HCT116 (cell line): ENCODE results near the gene ZBTB37. TPM values are rescaled to one million over a fixed set of nuclear protein-coding genes. Genes with fewer than 3 reads are reported as not detected.

ENCODE experiments used
- ATAC-seq: fragments of 200-7000 bp; cut with Tn5 transposase; 2 replicates; pipeline ENCODE4 v1.9.1; 2020; ENCODE audit warnings: mild to moderate bottlenecking, moderate library complexity
- BruUV-seq: library from RNA; stranded (reverse); fragments of 400-500 nt; replicated peaks from 2 replicates; lab custom pipeline; 2021; lab: Mats Ljungman, UMichigan
- CTCF ChIA-PET: fragments of 300-600 bp; sonication (Branson Sonifier 250); formaldehyde crosslinking; loops from one replicate; lab custom pipeline; 2021; ENCODE audit warnings: antibody characterized with exemption; lab: Charles Lee
- POLR2A ChIA-PET: fragments of 300-600, 350-600 bp; sonication (Branson Sonifier 250); formaldehyde crosslinking; loops from one replicate; lab custom pipeline; 2021; ENCODE audit warnings: antibody characterized with exemption; lab: Charles Lee
- RAD21 ChIA-PET, 2 experiments: fragments of 300-600 bp; sonication (Branson Sonifier 250); formaldehyde crosslinking; loops; one replicate each; lab custom pipeline; 2023; ENCODE audit warnings: low total read pairs in 2 of 2; ENCODE audit not compliant: uncharacterized antibody in 2 of 2, unreplicated experiment in 2 of 2, low non-redundant PET in 1 of 2; lab: Charles Lee
- DNase-seq: peaks from one replicate; pipeline ENCODE4 v3.0.0-alpha.2; 2010; ENCODE audit warnings: low read depth, low spot score
- H2AFZ ChIP-seq: fragments of 200-600 bp; shearing (Covaris generic), sonication (generic); 2 replicates; pipeline ENCODE4 v1.6.1; 2017; ENCODE audit warnings: low read depth, mixed run types, mixed read lengths, antibody characterized with exemption, low read length; ENCODE audit not compliant: poor library complexity, severe bottlenecking
- H3K27ac ChIP-seq: 2 replicates; pipeline ENCODE4 v1.5.1; 2012; ENCODE audit warnings: low read depth, low read length
- H3K27me3 ChIP-seq: fragments of 200-600 bp; sonication (generic); 2 replicates; pipeline ENCODE4 v1.6.1; 2016; ENCODE audit warnings: mixed run types, low read length, mixed read lengths; ENCODE audit not compliant: insufficient read depth
- H3K36me3 ChIP-seq, 2 experiments: fragments of 200-500 bp in 1 of 2; fragments of 200-600 bp in 1 of 2; sonication (Bioruptor generic) in 1 of 2; sonication (generic) in 1 of 2; 2 replicates each; pipeline versions ENCODE4 v1.5.1 to v1.6.1; 2014 to 2016; ENCODE audit warnings: low read length in 2 of 2, inconsistent platforms in 1 of 2, mixed read lengths in 1 of 2, mixed run types in 1 of 2; ENCODE audit not compliant: insufficient read depth in 2 of 2, control insufficient read depth in 1 of 2
- H3K4me1 ChIP-seq, 2 experiments: fragments of 200-600 bp in 1 of 2; sonication (generic) in 1 of 2; 2 replicates each; pipeline versions ENCODE4 v1.5.1 to v1.6.1; 2012 to 2017; ENCODE audit warnings: low read length in 2 of 2, inconsistent platforms in 1 of 2, mild to moderate bottlenecking in 1 of 2, mixed read lengths in 1 of 2, mixed run types in 1 of 2, moderate library complexity in 1 of 2; ENCODE audit not compliant: insufficient read depth in 2 of 2, control insufficient read depth in 1 of 2
- H3K4me2 ChIP-seq: fragments of 200-600 bp; sonication (generic); 2 replicates; pipeline ENCODE4 v1.6.1; 2017; ENCODE audit warnings: mixed run types, low read length, mixed read lengths
- H3K4me3 ChIP-seq, 2 experiments: fragments of 200-600 bp in 1 of 2; sonication (generic) in 1 of 2; replicated peaks in 1 of 2; 2 replicates each; pipeline ENCODE4 v1.5.1; 2011 to 2016; ENCODE audit warnings: low read length in 2 of 2, control low read depth in 1 of 2, low read depth in 1 of 2, mild to moderate bottlenecking in 1 of 2, mixed read lengths in 1 of 2, mixed run types in 1 of 2
- H3K79me2 ChIP-seq: fragments of 200-600 bp; sonication (generic); 2 replicates; pipeline ENCODE4 v1.6.1; 2017; ENCODE audit warnings: mild to moderate bottlenecking, mixed run types, low read length, moderate library complexity, mixed read lengths; ENCODE audit not compliant: insufficient read depth
- H3K9ac ChIP-seq: fragments of 200-600 bp; sonication (generic); 2 replicates; pipeline ENCODE4 v1.6.1; 2016; ENCODE audit warnings: low read length, mixed read lengths
- H3K9me2 ChIP-seq: fragments of 200-600 bp; sonication (generic), shearing (Covaris generic); 2 replicates; pipeline ENCODE4 v1.6.1; 2017; ENCODE audit warnings: mixed run types, mild to moderate bottlenecking, moderate library complexity; ENCODE audit not compliant: insufficient read depth
- H3K9me3 ChIP-seq, 2 experiments: fragments of 200-500 bp in 1 of 2; fragments of 200-600 bp in 1 of 2; sonication (Bioruptor generic) in 1 of 2; sonication (generic) in 1 of 2; 2 replicates each; pipeline ENCODE4 v1.6.1; 2014 to 2017; ENCODE audit warnings: low read length in 2 of 2, mixed read lengths in 2 of 2, inconsistent platforms in 1 of 2, low read depth in 1 of 2, mild to moderate bottlenecking in 1 of 2, mixed run types in 1 of 2, moderate library complexity in 1 of 2; ENCODE audit not compliant: control insufficient read depth in 1 of 2, insufficient read depth in 1 of 2
- H4K20me1 ChIP-seq: fragments of 200-600 bp; sonication (generic), shearing (Covaris generic); 2 replicates; pipeline ENCODE4 v1.6.1; 2017; ENCODE audit warnings: mixed run types, mild to moderate bottlenecking, moderate library complexity; ENCODE audit not compliant: insufficient read depth
- ATF3 ChIP-seq: IDR thresholded peaks from 2 replicates; pipeline ENCODE4 v1.6.1; 2012
- CBX3 ChIP-seq: IDR thresholded peaks from 2 replicates; pipeline ENCODE4 v1.6.1; 2012; ENCODE audit warnings: low read depth
- CEBPB ChIP-seq: IDR thresholded peaks from 2 replicates; pipeline ENCODE4 v1.6.1; 2012; ENCODE audit warnings: low read depth
- CTCF ChIP-seq, 3 experiments: fragments of 200-600 bp in 1 of 3; sonication (generic) in 1 of 3; IDR thresholded peaks in 2 of 3; conservative IDR thresholded peaks in 1 of 3; 2 replicates each; pipeline ENCODE4 v1.5.1; 2012 to 2017; ENCODE audit warnings: low read depth in 2 of 3, low read length in 2 of 3, antibody characterized with exemption in 1 of 3, borderline replicate concordance in 1 of 3, control low read depth in 1 of 3, mild to moderate bottlenecking in 1 of 3, mixed read lengths in 1 of 3, mixed run types in 1 of 3, moderate library complexity in 1 of 3; ENCODE audit not compliant: insufficient read depth in 1 of 3
- EGR1 ChIP-seq: IDR thresholded peaks from 2 replicates; pipeline ENCODE4 v1.6.1; 2012; ENCODE audit warnings: low read depth
- ELF1 ChIP-seq: IDR thresholded peaks from 2 replicates; pipeline ENCODE4 v1.6.1; 2012; ENCODE audit warnings: low read depth, borderline replicate concordance
- EZH2 ChIP-seq: fragments of 200-600 bp; sonication (generic); IDR thresholded peaks from 2 replicates; pipeline ENCODE4 v1.6.1; 2017; ENCODE audit warnings: antibody characterized with exemption, mixed run types
- EZH2phosphoT487 ChIP-seq: fragments of 200-600 bp; IDR thresholded peaks from 2 replicates; pipeline ENCODE4 v1.6.1; 2018; ENCODE audit warnings: antibody characterized with exemption, borderline replicate concordance
- JUND ChIP-seq: IDR thresholded peaks from 2 replicates; pipeline ENCODE4 v1.6.1; 2012
- MAX ChIP-seq: IDR thresholded peaks from 2 replicates; pipeline ENCODE4 v1.6.1; 2012
- POLR2AphosphoS5 ChIP-seq: IDR thresholded peaks from 2 replicates; pipeline ENCODE4 v1.6.1; 2011; ENCODE audit warnings: mild to moderate bottlenecking, low read depth, low read length, moderate library complexity
- RAD21 ChIP-seq: IDR thresholded peaks from 2 replicates; pipeline ENCODE4 v1.6.1; 2012; ENCODE audit warnings: low read depth, mild to moderate bottlenecking
- REST ChIP-seq: IDR thresholded peaks from 2 replicates; pipeline ENCODE4 v1.6.1; 2012; ENCODE audit warnings: low read depth
- SIN3A ChIP-seq: IDR thresholded peaks from 2 replicates; pipeline ENCODE4 v1.6.1; 2012; ENCODE audit warnings: low read depth
- SP1 ChIP-seq: IDR thresholded peaks from 2 replicates; pipeline ENCODE4 v1.6.1; 2012; ENCODE audit warnings: low read depth
- TCF7L2 ChIP-seq: IDR thresholded peaks from 2 replicates; pipeline ENCODE4 v1.7.0; 2011; ENCODE audit warnings: borderline replicate concordance, inconsistent platforms; ENCODE audit not compliant: insufficient read depth, insufficient read length; ENCODE audit errors: extremely low read depth
- ZBTB33 ChIP-seq: IDR thresholded peaks from 2 replicates; pipeline ENCODE4 v1.6.1; 2011; ENCODE audit warnings: mild to moderate bottlenecking, low read length, moderate library complexity; ENCODE audit not compliant: insufficient replicate concordance; ENCODE audit errors: extremely low read depth
- ZFX ChIP-seq: fragments of 450-650 bp; IDR thresholded peaks from 2 replicates; pipeline ENCODE4 v1.6.1; 2017
- ZNF274 ChIP-seq: fragments of 200-500 bp; sonication (Bioruptor generic); IDR thresholded peaks from 2 replicates; pipeline ENCODE4 v1.6.1; 2014; ENCODE audit warnings: mild to moderate bottlenecking, low read depth, low read length, inconsistent platforms
- intact Hi-C: fragments of 100-400 bp; cut with micrococcal nuclease; formaldehyde crosslinking; loops from 2 replicates; pipeline ENCODE4 v1.10.0; 2022
- total RNA-seq: library from RNA; stranded (reverse); gene quantifications from one replicate; pipeline ENCODE4 v1.2.1, GENCODE V29; 2021; ENCODE audit not compliant: unreplicated experiment

ZBTB37 gene
- total RNA-seq, 1 experiment from 2014 or later = 9.5 TPM

GRCh38 chr1:173878251-173878650 is 10.1 kb downstream of the ZBTB37 start:
- Histone ChIP-seq H2AFZ (no peak overlapping the region), H3K27ac (no peak overlapping the region), H3K9me2 (no peaks in the 10 kb centered on the region)
- no peak for TF ChIP-seq ATF3
- TF ChIP-seq CEBPB = no peak
- no peak for TF ChIP-seq MAX
- TF ChIP-seq RAD21 = no peak
- no peak for TF ChIP-seq ZFX
- no peak for TF ChIP-seq REST
- TF ChIP-seq JUND = no peak
- TF ChIP-seq SIN3A = no peak
- no peak for TF ChIP-seq EZH2phosphoT487
- TF ChIP-seq POLR2AphosphoS5 = no peak
- no peak for TF ChIP-seq TCF7L2
- TF ChIP-seq ZBTB33 = no peak
- TF ChIP-seq SP1 = no peak
- no peak for TF ChIP-seq ZNF274
- TF ChIP-seq EZH2 = no peak
- TF ChIP-seq CTCF (IDR thresholded peaks at IDR 0.05 in 2 of 3, conservative IDR thresholded peaks at IDR 0.05 in 1 of 3; ENCODE audit: borderline replicate concordance in 1 of 3, insufficient read depth in 1 of 3, low read depth in 2 of 3, low read length in 2 of 3) = no peak
- TF ChIP-seq CBX3 = no peak
- no peak for TF ChIP-seq EGR1
- TF ChIP-seq ELF1 = no peak
- TF ChIP-seq, all 23 proteins: peak for 0
- H3K9ac ChIP-seq = no peak overlapping the region
- ChIA-PET RAD21 (no interaction called here), POLR2A (no interaction called here), CTCF (no interaction called here)
- no TSS peak for BruUV-seq
- H3K27me3 ChIP-seq = no peaks in the 10 kb centered on the region
- H3K36me3 ChIP-seq = no peaks in the 10 kb centered on the region
- ATAC-seq = no peak
- H4K20me1 ChIP-seq = no peaks in the 10 kb centered on the region
- H3K9me3 ChIP-seq = no peaks in the 10 kb centered on the region
- no peak for DNase-seq
- intact Hi-C loops = no loop called here
- no peak overlapping the region for H3K4me3 ChIP-seq
- no peaks in the 10 kb centered on the region for H3K4me1 ChIP-seq
- no peaks in the 10 kb centered on the region for H3K79me2 ChIP-seq
- no peak overlapping the region for H3K4me2 ChIP-seq
